LHCN-M2 (cell line): ENCODE measurements around the gene CLMP. TPM values are rescaled to one million over a fixed set of nuclear protein-coding genes. Genes with fewer than 3 reads are reported as not detected.
"Not testable (repeated sequence)": the region's sequence is repeated elsewhere in the genome, so short reads cannot be mapped to it uniquely, and the experiment has no call there.

ENCODE experiments used
- DNase-seq: peaks from one replicate; pipeline ENCODE4 v3.0.0-alpha.2; 2012; ENCODE audit warnings: low read depth
- total RNA-seq: library from RNA; depleted of rRNA; stranded (reverse); fragments of >200 nt; gene quantifications from 2 replicates; pipeline ENCODE4 v1.2.3, GENCODE V29; 2014

The CLMP gene
- total RNA-seq, 1 experiment from 2014 or later, result 65.3 TPM

DNA sequence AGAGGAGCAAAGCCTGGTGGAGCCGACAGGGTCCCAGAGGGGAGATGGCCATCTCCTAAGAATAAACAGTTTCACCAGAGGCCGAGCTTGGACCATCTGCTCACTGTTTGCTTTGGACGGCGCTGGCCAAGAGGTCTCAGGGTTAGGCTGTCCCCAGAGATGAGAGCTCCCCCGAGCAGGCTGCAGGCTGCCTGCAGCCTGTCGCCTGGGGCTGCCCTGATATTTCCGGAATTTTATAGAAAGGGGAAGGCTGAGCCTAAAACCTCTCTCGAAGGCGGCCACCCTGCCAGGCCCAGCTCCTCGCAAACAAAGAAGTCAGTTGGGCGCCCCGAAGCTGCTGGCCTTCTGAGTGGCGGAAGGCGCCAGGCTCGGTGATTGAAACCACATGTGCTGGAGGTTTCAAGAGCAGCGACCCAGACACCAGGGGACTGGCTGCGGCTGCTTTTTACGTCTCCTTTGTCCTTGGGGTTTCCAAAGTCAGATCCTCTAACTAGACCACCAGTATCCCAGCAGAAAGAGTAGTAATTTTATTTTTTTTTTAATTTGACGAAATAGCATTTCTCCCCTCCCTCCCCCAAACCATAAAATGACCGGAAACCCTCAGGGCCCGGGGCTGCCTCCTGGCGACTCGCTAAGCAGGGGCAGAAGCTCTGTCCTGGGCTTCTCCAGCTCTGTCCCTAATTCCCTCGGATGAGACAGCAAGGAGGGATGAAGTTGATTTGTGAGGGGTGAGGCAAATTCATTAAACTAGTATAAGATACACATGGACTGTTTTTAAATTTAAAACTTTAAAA is 57.4 kb downstream of the CLMP start:
- DNase-seq, result peak; percentile 82

DNA sequence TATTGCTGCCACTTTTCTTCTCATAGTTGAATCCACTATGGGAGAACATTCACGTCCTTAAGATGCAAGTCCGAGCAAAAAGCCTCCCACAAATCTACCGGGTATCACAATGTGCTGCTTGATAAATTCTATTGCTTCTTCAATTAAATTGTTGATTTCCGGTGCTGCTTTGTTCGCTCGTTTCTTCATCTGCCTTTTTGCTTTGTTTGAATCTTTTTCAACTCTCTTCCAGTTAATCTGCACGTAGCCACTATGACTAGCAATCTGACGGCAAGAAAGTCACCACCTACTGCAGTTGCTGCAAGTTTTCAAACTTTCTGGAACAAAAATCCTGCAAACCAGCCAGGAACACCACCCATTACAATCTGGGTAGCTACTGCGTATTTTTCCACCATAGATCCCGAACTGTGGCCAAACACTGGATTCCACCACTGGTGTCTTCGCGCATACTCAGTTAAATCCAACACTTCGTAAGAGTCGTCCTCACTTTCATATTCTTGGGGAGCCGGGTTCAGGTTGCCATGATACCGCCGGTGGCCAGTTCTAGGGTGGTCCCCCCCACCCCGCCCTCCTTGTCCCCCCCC is 59.1 kb downstream of the CLMP start:
- DNase-seq, result peak; percentile 67

DNA sequence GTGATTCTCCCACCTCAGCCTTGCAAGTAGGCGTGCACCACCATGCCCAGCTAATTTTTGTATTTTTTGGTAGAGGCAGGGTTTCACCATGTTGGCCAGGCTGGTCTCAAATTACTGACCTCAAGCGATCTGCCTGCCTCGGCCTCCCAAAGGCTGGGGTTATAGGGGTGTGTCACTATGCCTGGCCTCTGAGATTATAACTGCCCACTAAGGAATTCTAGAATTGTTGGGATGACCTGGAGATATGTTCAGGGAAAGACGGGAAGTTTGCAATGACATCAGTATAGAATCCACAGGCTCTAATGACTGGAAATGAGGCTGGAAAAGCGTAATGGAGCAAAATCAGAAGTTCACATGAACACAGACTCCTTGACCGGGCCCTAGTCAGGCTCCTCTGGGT is 62.2 kb downstream of the CLMP start:
- no peak for DNase-seq

DNA sequence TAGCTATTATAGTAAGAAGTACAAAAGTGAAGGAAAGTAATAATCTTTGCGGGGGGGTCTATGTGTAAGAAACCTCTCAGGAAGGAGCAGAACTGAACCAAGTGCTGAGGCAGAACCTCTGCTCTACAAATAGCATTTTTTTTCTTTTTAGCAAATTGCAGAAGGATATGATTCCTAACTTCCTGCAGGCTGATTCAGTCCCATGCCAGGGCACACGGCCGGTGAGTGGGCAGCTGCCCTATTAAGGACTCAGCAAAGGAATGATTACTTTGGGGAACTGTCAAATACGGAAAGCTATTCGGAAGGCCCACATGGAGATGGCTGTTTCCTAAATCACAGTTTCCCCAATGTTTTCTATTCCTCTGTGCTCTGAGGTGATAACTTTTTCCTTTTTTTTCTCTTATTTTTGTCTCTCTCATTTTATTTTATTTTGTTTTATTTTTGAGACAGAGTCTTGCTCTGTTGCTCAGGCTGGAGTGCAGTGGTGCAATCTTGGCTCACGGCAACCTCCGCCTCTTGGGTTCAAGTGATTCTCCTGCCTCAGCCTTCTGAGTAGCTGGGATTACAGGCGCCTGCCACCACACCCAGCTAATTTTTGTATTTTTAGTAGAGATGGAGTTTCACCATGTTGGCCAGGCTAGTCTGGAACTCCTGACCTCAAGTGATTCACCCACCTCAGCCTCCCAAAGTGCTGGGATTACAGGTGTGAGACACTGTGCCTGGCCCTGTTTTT is 62.8 kb downstream of the CLMP start:
- DNase-seq, result peak; percentile 70

DNA sequence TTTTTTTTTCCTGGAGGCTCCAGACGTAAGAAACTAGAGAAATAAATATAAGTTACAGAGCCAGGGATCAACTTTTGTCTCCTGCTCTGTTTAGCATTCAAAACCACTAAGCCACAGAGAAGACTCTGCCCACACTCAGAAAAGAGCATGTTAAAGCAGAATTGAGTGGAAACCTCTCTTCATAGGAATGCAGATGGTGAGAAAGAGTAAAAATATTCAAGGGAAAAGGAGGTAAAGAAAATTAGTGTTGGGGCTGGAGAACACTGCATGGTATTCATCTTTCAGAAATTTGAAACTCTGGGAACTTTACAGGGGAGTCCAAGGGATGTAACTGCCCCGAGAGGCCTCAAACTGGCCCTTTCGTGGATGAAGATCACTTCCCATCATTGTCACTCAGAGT is 65.1 kb downstream of the CLMP start:
- DNase-seq, result peak; percentile 75

DNA sequence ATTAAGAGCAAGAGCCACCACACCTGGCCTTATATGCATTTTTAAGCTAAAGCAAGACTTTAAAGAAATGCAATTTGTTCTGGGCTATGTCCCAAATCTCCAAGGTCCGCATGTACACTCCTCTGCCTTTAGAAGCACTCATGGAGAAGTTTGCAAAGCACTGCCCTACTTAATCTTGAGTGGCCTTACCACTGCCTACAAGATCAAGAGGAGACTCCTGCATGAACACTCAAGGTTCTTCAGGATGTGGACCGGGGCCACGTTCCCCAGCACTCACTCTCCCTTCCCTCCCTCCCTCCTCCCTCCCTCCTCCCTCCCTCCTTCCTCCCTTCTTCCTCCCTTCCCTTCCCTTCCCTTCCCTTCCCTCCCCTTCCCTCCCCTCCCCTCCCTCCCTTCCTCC is 69.9 kb downstream of the CLMP start:
- DNase-seq, result no peak

DNA sequence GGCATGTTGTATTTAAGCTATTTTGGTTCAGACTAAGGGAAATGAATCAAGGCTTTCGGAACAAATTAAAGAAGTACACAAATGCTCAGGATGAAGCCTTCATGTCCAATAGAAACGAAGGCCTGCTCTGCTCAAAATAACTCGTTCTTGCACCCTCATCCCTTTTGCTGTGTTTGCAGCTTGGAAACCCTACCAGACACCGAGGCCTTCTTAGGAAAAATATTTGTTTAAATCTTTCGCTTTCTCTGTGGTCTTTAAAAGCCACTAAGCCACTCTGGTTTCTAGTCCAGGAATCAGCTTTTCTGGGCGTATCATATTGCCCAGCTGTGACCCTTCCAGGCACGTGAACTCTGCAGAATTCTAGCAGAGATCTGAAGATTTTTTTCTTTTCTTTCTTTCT is 72.2 kb downstream of the CLMP start:
- DNase-seq, result peak; percentile 71

DNA sequence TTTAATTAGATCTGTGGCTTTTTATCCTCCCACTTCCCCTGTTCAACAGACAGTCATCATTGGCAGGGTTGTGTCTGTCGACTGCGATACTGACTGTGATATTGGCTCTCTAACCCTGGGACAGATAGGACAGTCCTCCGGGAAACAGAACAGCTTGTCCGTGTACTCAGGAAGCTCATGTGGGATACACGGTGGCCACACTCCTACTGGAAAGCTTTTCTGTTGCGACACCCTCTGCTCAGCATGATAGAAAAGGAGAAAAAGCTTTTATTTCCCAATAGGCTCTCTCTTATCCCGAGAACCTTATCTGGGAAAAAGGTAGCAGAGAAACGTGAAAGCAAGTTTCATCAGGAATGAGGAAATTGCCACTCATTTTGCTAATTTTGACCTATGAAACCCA is 72.7 kb downstream of the CLMP start:
- peak; percentile 82 for DNase-seq

DNA sequence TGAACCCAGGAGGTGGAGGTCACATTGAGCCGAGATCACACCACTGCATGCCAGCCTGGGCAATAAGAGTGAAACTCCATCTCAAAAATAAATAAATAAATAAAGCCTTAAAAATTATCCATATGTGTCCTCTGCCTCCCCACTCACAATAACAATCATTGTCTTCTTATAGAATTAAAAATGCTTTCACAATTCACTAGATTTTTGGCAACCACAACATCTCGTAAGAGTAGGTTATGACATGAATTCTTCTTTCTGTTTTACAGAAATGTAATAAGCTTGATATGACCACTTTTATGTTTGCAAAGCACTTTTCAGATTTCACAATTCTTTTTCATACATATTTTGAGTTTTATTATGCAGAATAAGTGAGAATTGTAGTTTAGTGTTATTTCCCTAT is 78.6 kb downstream of the CLMP start:
- DNase-seq, result no peak

DNA sequence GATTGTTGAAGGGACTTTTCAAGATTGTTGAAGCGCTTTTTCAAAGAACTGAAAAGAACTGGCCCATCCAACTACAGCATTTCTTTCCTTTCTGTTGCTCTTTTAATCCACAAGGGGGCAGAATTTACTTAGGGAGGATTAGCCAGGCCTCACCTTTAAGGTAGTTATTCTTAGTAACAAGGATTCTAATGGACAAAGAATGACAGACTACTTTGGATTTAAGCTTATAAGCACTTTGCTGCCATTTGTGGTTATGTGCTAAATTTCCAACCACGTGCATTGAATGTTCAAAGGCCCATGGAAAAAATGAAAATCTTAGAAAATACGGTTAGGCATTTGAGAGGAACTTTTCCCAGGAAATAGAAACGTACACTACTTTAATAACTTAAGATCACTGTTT is 83.6 kb downstream of the CLMP start:
- peak; percentile 46 for DNase-seq

DNA sequence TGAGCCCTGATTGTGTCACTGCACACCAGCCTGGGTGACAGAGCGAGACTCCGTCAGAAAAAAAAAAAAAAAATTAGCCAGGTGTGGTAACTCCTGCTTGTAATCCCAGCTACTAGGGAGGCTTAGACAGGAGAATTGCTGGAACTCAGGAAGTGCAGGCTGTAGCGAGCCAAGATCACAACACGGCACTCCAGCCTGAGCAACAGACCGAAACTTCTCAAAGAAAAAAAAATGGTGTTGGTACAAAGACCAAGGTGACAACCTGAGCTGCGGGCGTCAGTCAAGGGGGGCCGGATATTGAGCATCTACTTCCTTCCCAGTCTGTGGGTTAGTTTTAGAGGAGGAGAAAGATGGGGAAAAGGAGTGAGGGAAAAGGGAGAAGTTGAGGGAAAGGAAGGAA is 84.7 kb downstream of the CLMP start:
- DNase-seq, result no peak

DNA sequence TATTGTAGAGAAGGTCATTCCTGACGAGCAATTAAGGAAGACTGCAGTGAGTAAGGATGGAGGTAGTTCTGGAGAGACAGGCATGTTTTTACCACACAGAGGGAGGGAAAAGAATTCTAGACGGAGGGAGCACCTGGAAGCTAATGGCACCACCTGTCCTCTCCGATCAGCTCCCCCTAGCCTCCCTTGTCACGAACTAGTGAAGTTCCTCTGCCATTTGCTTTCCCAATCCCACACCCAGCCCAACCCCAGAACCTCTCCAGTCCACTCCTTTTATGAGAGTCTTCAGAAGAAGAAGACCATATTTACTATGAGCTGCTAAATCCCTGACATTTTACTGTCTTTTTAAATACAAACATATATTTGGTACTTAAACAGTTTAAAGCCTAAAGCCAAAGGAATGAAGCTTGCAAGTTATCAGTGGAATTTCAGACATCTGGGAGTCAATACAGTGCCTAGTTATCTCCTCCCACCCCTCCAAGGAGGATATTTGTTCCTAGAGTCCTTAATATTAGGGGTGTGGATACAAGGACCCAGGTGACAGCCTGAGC is 87.0 kb downstream of the CLMP start:
- no peak for DNase-seq

DNA sequence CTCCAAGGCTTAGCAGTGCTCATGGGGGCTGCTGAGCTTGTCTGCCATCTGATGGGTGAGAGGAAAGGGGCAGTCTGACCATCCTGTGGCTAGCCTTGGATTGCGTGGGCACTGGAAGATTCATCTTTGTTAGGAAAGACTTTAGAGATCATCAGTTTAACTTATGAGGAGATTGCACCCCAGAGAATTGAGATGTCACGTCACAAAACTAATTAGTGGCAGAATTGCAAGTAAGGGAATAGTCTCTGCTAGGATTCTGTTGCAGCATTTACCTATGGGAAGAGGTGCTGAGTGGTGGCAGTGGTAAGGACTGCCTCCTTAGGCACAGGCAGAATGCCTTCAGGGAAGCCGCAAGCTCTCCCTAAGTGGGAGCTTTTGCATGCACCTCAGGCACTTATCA is 90.4 kb downstream of the CLMP start:
- DNase-seq, result no peak

DNA sequence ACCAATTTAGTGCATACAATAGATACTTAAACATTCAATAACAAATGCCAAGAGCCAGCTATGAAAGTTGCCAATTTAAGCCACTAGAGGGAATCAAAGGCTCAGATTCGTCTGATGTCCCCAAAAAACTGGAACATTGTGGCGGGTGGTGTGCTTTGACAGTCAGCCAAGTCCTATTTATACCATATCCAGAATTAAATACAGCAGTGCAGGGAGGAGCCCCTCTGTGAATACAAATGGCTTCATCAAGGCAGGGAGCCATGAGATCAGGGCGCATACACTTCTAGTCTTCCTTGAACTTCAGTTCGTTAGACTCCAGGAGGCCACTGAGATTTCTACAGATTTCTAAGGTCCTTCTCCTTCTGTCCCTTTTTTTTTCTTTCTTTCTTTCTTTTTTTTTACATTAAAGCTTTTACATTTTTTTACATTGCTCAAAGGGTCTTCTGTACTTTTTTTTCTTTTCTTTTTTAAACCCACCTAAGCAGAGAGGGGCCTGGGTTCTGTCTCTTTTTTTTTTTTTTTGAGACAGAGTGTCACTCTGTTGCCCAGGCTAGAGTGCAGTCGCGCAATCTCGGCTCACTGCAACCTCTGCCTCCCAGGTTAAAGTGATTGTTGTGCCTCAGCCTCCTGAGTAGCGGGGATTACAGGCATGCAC is 91.6 kb downstream of the CLMP start:
- peak; percentile 73 for DNase-seq

DNA sequence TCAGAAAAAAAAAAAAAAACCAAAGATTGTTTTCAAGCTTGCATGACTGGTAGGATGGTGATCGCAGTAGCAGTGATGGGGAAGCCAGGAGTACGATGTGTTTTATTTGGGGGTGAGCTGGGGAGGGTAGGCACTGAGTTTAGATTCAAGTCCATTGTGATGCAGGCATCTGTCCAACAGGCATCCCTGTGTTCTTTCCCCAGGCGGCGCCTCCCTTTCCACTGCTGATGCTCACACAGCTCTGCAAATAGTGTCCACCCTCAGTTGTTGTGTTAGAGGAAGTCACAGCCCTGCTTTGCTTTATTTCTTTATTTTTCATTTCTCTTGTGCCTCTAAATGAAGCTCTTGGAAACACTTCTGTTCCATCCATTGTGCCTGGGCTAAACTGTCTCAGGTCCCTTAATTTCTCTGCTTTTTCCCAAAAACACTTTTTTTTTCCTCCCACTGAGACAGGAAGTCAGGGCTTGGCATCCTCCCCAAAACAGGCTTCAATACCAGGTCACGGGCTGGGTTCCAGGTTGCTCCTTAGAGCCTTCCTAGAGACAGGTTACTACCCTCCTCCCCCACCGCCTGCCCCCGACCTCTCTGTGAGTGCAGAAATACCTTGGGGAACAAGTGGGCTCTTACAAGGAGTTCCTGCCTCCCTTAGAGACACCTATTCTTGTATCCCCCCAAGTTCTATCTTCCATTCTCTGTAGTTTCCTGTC is 94.5 kb downstream of the CLMP start:
- no peak for DNase-seq

DNA sequence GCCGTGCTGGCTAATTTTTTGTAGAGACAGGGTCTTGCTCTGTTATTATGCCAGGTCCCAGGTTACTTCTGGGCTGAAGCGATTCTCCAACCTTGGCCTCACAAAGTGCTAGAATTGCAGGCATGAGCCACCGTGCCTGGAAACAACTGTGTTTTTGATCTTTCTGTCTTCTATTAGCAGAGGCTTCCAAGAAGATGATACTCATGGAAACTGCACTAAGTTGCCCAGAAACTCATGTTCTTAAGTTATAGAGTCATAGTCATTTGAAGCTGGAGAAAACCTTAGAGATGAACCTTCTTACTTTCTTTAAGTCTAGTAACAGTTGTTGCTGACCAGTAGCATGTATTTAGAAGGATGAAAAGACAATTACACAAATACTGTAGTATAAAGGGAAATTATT is 96.1 kb downstream of the CLMP start:
- no peak for DNase-seq

DNA sequence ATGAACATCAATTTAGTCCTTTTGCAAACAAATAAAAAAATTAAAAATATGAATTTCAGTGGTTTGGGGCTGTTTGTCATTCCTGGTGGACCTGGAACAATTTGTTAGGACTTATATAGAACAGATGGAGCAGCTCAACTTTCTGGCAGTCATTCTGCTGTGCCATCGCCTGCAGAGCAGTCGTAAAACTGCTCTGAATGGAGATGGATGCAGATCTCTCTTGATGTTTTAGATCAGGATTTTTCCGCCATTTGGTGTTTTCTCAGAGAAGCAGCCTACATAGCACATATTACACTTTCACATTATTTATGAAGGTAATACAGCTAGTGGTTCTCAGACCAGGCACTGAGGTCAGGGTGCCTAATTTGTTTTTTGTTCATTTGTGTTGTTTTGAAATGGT is 101.3 kb downstream of the CLMP start:
- DNase-seq, result no peak

DNA sequence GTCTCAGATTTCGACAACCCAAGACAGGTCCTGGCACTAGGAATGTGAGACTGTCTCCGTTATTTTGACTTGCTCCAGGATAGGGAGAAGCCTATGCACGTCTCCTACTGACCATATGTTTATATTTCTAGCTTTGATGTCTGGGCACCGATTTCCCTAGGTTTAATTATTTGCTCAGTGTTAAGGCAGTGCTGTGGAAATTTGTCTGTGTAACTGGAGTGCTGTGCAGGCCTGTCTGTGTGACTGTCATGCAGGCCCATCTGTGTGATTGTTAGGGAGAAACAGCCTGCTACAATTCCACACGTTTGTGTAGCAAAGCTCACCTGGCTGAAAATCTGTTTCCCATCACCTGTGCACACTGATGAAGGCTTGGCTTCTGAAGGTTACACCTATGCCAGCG is 103.5 kb downstream of the CLMP start:
- no peak for DNase-seq

DNA sequence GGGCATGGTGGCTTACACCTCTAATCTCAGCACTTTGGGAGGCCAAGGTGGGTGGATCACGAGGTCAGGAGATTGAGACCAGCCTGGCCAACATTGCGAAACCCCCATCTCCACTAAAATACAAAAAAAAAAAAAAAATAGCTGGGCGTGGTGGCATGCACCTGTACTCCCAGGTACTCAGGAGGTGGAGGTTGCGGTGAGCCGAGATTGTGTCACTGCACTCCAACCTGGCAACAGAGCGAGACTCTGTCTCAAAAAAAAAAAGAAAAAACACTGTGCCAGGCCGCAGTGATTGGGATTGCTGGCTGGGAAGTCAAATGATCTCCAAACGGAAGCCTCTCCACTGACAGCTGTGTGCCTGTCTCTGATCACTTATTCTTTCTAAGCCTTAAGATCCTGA is 104.9 kb downstream of the CLMP start:
- not testable (repeated sequence) for DNase-seq

DNA sequence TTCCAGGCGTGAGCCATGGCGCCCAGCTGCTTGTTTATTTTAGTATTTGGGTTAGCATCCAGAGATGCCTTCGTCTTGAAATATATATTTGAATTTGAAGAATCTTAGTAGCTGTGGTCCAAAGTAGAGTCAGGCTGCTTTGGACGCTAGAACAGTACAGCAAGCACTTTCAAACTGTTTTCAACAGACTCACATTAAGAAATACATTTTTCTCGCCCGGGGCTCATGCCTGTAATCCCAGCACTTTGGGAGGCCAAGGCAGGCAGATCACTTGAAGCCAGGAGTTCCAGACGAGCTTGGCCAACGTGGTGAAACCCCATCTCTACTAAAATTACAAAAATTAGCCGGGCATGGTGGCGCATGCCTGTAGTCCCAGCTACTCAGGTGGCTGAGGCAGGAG is 106.2 kb downstream of the CLMP start:
- not testable (repeated sequence) for DNase-seq

DNA sequence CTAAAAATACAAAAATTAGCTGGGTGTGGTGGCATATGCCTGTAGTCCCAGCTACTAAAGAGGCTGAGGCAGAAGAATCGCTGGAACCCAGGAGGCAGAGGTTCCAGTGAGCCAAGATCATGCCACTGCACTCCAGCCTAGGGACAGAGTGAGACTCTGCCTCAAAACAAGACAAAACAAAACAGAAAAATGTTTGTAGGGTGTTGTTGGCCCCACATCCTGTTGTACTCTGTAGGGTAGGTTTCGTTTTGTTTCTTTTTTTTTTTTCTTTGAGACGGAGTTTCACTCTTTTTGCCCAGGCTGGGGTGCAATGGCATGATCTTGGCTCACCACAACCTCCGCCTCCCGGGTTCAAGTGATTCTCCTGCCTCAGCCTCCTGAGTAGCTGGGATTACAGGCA is 107.4 kb downstream of the CLMP start:
- DNase-seq, result not testable (repeated sequence)
